HG03520 (cell line): Measurements from ENCODE around the gene PCDHA12.
"Not testable (repeated sequence)": the region's sequence is repeated elsewhere in the genome, so short reads cannot be mapped to it uniquely, and the experiment has no call there.

Experiments used
- ATAC-seq: cut with Tn5 transposase; IDR thresholded peaks from one replicate; pipeline ENCODE4 v1.9.1; 2021; ENCODE audit warnings: mild to moderate bottlenecking, moderate library complexity; ENCODE audit not compliant: unreplicated experiment

The PCDHA12 gene

DNA sequence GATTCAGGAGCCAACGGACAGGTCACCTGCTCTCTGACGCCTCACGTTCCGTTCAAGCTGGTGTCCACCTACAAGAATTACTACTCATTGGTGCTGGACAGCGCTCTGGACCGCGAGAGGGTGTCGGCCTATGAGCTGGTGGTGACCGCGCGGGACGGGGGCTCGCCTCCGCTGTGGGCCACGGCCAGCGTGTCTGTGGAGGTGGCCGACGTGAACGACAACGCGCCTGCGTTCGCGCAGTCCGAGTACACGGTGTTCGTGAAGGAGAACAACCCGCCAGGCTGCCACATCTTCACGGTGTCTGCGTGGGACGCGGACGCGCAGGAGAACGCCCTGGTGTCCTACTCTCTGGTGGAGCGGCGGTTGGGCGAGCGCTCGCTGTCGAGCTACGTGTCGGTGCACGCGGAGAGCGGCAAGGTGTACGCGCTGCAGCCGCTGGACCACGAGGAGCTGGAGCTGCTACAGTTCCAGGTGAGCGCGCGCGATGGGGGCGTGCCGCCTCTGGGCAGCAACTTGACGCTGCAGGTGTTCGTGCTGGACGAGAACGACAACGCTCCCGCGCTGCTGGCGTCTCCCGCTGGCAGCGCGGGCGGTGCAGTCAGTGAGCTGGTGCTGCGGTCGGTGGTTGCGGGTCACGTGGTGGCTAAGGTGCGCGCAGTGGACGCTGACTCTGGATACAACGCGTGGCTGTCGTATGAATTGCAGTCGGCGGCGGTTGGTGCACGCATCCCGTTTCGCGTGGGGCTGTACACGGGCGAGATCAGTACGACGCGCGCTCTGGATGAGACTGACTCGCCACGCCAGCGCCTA lies 17.7 kb upstream of the PCDHA12 start:
- no peak for ATAC-seq

DNA sequence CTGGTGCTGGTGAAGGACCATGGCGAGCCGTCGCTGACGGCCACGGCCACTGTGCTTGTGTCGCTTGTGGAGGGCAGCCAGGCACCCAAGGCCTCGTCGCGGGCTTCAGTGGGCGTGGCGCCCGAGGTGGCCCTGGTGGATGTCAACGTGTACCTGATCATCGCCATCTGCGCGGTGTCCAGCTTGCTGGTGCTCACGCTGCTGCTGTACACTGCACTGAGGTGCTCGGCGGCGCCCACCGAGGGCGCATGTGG lies 17.2 kb upstream of the PCDHA12 start:
- ATAC-seq, result no peak

DNA sequence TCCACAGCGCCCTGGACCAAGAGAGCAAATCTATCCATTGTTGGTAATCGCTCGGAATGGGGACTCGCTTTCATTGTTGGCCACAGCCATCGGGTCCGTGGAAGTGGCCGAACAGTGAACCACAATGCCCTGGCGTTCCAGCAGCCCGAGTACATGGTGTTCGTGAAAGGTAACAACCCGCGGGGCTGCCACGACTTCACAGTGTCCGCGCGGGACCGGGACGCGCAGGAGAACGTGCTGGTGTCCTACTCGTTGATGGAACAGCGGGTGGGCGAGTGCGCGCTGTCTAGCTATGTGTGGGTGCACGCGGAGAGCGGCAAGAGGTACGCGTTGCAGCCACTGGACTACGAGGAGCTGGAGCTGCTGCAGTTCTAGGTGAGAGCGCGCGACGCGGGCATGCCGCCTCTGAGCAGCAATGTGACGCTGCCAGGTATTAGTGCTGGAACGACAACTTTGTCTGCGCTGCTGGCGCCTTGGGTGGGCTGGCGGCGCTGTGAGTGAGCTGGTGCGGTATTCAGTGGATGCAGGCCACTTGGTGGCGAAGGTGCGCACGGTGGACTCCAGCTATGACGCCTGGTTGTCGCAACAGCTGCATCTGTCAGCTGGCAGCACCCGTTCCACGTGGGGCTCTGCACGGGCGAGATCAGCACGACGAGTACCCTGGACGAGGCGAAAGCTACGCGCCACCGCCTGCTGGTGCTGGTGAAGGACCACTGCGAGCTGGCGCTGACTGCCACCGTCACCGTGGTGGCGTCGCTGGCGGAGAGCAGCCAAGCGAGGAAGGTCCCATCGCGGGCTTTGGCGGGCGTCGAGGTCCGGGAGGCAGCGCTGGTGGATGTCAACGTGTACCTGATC lies 12.4 kb upstream of the PCDHA12 start:
- no peak for ATAC-seq

DNA sequence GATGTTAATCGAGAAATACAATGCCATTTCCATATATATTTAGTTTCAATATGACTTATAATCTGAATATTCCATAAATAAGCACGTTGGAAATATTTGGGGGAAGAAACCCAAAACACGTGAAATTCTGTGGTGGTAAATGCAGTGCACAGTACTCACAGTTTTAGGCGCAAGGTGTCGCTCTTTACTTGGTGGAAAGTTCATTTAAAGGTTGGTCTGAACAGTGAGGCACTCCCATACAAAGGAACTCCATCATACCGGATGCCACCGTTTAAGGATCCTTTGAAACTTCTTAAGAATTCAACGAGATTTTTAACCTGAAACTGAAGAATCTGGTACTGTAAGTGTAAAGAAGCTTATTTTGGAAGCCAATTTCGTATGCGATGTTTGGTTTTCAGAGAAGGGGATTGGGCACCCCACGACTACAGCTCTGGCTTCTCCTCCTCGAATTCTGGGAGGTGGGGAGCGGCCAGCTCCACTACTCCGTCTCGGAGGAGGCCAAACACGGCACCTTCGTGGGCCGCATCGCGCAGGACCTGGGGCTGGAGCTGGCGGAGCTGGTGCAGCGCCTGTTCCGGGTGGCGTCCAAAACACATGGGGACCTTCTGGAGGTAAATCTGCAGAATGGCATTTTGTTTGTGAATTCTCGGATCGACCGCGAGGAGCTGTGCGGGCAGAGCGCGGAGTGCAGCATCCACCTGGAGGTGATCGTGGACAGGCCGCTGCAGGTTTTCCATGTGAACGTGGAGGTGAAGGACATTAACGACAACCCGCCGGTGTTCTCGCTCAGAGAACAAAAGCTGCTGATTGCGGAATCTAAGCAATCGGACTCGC lies 6.2 kb upstream of the PCDHA12 start, which contains the start of gene PCDHA11:
PCDHA11 (plus strand) TSS at position 237 of the 834 bp plus-strand sequence; CDS start at position 384, 147 bp downstream.
- no peak for ATAC-seq

DNA sequence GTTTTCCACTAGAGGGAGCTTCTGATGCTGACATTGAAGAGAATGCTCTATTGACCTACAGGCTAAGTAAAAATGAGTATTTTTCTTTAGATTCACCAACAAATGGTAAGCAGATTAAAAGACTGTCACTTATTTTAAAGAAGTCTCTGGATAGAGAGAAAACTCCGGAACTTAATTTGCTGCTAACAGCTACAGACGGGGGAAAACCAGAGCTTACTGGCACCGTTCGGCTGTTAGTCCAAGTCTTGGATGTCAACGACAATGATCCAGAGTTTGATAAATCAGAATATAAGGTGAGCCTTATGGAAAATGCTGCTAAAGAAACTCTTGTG lies 5.6 kb upstream of the PCDHA12 start:
- ATAC-seq, result no peak

DNA sequence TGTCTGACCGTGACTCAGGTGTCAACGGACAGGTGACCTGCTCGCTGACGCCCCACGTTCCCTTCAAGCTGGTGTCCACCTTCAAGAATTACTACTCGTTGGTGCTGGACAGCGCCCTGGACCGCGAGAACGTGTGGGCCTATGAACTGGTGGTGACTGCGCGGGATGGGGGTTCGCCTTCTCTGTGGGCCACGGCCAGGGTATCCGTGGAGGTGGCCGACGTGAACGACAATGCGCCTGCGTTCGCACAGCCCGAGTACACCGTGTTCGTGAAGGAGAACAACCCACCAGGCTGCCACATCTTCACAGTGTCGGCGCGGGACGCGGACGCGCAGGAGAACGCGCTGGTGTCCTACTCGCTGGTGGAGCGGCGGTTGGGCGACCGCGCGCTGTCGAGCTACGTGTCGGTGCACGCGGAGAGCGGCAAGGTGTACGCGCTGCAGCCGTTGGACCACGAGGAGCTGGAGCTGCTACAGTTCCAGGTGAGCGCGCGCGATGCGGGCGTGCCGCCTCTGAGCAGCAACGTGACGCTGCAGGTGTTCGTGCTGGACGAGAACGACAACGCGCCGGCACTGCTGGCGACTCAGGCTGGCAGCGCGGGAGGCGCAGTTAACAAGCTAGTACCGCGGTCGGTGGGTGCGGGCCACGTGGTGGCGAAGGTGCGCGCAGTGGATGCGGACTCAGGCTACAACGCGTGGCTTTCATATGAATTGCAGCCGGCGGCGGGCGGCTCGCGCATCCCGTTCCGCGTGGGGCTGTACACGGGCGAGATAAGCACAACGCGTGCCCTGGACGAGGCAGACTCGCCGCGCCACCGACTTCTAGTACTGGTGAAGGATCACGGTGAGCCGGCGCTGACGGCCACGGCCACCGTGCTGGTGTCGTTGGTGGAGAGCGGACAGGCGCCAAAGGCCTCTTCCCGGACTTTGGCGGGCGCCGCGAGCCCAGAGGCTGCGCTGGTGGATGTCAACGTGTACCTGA lies 4.6 kb upstream of the PCDHA12 start:
- ATAC-seq, result no peak

DNA sequence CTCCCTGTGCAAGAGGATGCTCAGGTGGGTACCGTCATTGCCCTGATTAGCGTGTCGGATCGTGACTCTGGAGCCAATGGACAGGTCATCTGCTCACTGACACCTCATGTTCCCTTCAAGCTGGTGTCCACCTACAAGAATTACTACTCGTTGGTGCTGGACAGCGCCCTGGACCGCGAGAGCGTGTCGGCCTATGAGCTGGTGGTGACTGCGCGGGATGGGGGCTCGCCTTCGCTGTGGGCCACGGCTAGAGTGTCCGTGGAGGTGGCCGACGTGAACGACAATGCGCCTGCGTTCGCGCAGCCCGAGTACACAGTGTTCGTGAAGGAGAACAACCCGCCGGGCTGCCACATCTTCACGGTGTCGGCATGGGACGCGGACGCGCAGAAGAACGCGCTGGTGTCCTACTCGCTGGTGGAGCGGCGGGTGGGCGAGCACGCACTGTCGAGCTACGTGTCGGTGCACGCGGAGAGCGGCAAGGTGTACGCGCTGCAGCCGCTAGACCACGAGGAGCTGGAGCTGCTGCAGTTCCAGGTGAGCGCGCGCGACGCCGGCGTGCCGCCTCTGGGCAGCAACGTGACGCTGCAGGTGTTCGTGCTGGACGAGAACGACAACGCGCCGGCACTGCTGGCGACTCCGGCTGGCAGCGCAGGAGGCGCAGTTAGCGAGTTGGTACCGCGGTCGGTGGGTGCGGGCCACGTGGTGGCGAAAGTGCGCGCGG lies 1.6 kb downstream of the PCDHA12 start:
- not testable (repeated sequence) for ATAC-seq

DNA sequence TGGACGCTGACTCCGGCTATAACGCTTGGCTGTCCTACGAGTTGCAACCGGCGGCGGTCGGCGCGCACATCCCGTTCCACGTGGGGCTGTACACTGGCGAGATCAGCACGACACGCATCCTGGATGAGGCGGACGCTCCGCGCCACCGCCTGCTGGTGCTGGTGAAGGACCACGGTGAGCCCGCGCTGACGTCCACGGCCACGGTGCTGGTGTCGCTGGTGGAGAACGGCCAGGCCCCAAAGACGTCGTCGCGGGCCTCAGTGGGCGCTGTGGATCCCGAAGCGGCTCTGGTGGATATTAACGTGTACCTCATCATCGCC lies 2.1 kb downstream of the PCDHA12 start:
- no peak for ATAC-seq

DNA sequence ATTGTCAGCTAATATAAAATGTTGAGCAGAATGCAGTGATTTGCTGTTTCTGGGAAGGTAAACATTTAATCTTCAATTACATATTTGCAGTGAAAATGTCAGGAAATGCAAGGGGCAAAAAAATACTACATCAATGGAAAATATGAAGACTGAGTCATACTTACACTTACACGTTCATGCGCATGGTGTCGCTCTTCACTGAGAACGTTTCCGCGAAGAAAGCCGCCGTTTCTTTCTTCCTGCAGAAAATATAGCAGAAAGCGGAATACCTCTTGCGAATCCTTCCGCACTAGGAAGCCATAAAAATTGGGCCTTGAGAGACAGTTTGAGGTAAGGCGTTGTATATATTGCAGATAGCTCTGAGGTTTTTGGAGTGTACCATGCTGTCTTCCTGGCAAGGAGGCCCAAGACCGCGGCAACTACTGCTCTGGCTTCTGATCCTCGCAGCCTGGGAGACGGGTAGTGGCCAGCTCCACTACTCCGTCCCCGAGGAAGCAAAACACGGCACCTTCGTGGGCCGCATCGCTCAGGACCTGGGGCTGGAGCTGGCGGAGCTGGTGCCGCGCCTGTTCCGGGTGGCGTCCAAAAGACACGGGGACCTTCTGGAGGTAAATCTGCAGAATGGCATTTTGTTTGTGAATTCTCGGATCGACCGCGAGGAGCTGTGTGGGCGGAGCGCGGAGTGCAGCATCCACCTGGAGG lies 6.9 kb downstream of the PCDHA12 start, which contains the start of gene PCDHA13:
PCDHA13 (plus strand) TSS at position 236 of the 702 bp plus-strand sequence; CDS start at position 381, 145 bp downstream.
- ATAC-seq, result no peak

DNA sequence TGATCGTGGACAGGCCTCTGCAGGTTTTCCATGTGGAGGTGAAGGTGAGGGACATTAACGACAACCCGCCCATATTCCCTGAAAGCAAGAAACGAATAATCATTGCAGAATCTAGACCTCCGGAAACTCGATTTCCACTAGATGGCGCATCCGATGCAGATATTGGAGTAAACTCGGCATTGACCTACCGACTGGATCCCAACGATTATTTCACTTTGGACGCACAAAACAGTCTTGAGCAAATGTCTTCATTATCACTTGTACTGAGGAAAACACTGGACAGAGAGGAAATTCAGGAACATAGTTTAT lies 7.4 kb downstream of the PCDHA12 start:
- ATAC-seq, result no peak

DNA sequence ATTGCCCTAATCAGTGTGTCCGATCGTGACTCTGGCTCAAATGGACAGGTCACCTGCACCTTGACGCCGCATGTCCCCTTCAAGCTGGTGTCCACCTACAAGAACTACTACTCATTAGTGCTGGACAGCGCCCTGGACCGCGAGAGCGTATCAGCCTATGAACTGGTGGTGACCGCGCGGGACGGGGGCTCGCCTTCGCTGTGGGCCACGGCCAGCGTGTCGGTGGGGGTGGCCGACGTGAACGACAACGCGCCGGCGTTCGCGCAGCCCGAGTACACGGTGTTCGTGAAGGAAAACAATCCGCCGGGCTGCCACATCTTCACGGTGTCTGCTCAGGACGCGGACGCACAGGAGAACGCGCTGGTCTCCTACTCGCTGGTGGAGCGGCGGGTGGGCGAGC lies 8.3 kb downstream of the PCDHA12 start:
- ATAC-seq, result no peak

DNA sequence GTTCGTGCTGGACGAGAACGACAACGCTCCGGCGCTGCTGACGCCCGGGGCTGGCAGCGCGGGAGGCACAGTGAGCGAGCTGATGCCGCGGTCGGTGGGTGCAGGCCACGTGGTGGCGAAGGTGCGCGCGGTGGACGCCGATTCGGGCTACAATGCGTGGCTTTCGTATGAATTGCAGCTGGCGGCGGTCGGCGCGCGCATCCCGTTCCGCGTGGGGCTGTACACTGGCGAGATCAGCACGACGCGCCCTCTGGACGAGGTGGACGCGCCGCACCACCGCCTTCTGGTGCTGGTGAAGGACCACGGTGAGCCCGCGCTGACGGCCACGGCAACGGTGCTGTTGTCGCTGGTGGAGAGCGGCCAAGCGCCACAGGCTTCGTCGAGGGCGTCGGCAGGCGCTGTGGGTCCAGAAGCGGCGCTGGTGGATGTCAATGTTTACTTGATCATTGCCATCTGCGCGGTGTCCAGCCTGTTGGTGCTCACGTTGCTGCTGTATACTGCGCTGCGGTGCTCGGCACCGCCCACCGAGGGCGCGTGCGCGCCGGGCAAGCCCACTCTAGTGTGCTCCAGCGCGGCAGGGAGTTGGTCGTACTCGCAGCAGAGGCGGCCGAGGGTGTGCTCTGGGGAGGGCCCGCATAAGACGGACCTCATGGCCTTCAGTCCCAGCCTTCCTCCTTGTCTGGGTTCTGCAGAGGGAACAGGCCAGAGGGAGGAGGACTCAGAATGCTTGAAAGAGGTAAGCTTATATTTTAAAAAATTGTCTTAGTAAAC lies 9.0 kb downstream of the PCDHA12 start:
- no peak for ATAC-seq

DNA sequence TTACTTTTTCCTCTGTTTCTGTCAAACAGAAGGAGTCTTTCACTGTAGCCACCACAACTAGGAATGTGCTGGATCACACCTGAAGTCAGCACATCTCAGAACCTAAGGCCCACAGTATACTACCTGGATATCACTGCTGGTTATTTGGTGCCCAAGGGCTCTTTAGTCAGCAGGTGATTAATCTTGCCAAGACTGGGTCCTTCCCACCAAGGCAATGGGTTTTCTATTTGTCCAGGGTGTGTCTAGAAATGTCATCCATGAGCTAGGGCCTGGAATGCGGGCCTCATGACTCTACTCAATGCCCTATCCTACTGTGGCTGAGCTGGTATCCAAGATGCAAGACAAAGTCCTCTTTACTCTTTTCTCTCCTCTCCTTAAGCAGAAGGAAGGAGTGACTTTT lies 41.2 kb downstream of the PCDHA12 start:
- no peak for ATAC-seq

DNA sequence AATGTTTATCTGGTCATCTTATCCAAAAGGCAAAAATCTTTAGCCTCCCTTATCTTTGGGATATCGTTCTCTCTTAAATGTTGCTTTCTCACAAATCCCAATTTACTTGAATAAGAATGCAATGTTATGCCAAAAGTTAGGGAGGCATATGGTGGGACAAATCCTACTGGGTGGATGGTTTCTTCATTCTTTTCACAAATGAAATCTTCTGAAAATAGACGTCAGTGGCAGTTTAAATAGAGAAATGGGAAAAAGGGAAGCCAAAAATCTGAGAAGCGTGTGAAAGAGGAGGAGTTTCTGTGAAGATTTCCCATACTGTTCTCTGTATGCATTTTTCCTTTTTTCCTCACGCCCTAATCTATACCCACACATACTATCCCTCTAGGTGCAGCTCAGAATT lies 48.5 kb downstream of the PCDHA12 start:
- ATAC-seq, result no peak

DNA sequence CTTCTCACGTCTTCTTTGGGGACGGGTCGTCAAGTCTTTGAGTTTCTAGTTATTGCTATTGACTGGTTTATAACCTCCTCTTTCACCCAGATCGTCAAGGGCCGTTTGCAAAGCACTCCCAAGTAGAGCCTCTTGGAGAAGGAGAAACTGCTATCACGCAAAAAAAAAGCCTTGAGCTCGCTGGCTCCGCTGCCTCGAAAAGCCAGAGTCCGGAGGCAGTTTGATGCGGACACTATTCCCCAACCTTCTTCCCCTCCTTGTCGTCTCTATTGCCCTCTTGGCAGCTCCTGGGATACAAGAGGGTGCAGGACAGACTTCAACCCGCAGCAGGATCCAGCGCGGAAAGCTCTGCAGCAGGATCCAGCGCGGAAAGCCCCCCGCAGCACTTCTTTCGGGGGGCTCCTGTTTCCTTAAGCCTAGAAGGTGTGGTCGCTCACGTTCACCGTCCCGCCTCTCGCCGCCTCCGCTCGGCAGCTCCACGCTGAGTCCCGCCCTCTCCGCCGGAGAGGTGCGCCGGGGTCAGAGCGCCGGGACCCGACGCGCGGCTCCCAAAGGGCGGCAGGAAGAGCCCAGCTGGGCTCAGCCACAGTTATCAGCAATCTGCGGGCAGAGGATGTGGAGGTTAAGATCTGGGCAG lies 50.8 kb downstream of the PCDHA12 start, which contains the start of gene PCDHAC1:
PCDHAC1 (plus strand) TSS at position 494 of the 637 bp plus-strand sequence. CDS start 594 bp downstream, outside the sequence.
- ATAC-seq, result no peak

DNA sequence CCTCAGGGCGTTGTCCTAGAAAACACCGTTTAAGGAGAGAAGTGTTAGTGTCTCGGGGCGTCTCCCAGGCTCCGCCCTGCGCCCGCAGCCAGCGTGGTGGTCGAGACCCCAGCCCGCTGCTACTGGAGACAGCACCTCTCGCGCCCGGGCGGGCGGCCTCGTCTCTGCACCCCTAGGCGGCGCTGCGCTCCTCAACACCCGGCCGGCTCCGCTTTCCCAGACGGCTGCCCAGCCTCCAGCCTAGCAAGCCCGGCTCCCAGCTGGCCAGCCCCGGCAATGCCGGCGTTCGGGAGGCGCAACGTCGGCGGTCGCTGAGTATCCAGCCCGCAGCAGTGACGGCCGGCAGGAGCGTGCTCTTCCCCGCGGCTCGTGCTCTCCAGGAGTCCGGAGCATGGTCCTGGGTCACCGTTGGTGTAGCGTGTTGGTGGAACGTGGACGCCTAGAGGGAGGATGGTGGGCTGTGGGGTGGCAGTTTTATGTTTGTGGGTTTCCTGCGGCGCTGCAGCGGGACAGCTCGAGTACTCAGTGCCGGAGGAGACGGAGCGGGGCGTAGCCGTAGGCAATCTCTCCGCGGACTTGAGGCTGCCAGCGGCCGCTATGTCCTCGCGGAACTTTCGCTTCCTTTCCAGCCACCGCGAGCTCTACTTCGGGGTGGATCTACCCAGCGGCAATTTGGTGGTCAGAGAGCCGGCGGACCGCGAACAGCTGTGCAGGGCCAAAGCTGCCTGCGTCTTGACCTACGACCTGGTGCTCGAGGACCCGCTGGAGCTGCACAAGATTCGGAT lies 51.5 kb downstream of the PCDHA12 start:
- no peak for ATAC-seq

DNA sequence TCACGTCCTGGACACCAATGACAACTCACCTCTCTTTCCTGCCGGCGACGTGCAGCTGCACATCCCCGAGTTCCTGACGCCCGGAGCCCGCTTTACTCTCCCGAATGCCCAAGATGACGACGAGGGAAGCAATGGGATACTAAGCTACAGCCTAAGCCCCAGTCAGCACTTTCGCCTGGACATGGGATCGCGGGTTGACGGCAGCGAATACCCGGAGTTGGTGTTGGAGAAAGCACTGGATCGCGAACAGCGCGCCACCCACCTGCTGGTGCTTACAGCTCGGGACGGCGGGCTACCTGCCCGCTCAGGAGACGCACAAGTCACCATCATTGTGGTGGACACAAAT lies 52.1 kb downstream of the PCDHA12 start:
- no peak for ATAC-seq
